Ramos (cell line): Measurements from ENCODE around the gene HOXB4.

ENCODE experiments used
- in situ Hi-C: fragments of 300-500 bp; cut with MboI; formaldehyde crosslinking; loops from one replicate; pipeline ENCODE4 v1.14.3; 2022; ENCODE audit warnings: low sequenced_read_pairs; ENCODE audit not compliant: unreplicated experiment

The HOXB4 gene

DNA sequence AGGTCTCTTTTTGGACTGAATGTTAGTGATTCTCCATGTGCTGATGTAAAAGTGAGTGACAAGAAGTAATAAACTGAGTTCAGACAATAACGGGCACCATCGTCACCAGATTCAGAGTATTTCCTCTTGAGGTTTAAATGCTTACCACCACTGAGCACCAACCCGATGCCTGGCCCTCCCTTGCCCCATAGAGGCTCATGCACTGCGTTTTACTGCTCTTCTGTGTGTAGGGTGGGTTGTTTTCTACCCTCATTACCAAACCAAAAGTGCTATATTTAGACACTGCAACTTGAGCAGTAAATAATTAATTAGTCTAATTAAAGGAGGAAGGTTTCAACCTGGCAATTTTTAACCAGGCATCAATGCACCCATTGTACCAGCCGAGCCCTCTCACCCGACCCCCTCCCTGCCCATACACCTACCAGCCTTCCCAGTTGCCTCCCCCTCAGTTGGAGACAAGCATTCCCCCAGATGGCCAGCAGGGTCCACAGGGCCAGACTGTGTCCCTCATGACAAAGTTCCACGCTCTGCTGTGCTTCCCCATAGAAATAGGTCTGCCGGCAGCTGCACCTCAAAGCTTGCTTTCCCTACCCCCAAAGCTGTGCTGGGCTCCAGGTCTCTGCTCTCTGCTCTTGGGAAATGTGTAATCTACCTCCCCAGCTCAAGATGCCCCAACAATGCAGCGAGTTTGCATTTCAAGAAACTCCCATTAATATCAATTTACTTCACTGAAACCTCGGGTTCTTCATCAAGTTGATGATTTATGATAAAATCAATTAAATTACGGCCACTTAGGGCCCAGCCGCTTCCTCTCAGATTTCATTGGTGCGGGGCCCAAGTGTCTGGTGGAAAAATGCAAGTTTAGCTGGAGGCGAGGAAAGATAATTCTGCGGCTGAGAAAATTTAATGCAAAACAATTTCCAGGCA is 16.0 kb downstream of the HOXB4 start:
- in situ Hi-C loops: no loop called here

DNA sequence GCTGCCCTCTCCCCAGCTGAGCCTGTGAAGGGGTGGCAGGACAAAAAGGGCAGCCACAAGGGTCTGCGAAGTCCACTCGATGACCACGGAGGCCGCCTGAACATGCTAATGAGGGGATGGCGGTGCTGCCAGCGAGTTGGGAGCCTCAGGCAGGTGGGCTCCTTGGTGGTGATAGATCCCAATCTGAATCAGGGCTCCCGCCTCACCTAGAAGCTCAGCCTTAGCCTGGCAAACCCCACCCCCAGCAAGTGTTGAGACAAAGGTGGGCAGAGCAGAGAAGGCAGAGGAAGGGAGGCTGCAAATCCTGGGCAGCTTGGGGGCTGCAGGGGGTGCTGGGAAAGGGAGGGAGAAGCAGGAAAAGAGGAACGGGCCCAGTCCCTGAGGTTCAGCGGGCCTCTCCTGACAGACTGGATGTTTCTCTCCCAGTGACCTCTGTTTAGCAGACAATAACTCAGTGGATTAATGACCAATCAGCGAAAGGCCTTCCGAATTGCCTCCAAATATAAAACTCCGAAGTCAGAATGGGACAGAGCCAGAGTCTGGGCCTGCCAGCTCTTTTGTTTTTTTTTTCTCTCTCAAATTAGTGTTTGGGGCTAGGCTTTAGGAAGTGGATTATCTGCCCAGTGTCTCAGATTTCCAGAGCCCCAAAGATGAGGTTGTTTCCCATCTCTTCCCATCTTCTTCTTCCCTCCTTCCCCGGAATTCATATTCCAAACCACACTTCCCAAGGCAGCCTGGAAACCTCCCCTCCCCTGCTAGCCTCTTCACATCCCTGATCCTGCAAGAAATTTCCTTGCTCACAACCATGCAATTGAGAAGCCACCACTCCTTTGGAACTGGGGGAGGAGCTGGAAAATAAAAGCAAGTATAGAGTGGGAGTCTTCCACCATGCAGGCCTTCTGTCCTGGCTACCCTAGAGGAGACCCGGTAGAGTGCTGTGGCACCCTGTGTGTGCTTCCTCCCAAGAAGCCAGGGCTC is 18.0 kb downstream of the HOXB4 start:
- in situ Hi-C loops: no loop called here

DNA sequence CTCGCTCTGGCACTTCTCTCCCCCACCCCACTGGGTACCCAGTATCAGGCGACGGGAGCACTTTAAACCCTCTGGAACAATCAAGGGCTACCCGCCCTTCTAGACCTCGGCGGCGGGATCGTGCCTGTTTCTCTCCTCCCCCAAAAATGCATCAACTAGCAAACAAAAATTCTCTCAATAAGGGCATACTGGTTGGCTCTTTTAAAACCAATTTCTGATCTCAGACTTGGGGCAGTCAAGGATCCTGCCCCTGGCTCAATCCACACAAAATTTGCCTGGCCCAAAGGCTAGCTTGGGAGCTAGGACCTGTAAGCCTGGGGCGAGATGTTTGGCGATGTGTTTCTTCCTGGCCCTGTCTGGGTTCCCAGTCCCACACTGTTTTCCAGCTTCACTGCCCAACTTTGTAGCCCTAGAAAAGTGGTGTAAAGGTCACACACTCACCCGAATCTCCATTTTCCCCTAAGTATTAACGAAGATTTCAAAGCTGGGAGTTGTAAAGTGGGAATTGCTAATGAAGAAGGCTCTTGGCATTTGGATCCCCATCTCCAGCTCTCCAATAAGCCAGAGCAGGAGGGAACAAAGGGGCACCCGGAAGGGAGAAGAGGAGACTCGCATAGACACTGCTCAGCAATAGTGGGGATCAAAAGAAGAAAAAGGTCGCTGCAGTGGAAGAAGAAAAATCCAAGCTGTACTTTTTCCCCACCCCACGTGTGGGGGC is 18.9 kb downstream of the HOXB4 start:
- in situ Hi-C loops: no loop called here

DNA sequence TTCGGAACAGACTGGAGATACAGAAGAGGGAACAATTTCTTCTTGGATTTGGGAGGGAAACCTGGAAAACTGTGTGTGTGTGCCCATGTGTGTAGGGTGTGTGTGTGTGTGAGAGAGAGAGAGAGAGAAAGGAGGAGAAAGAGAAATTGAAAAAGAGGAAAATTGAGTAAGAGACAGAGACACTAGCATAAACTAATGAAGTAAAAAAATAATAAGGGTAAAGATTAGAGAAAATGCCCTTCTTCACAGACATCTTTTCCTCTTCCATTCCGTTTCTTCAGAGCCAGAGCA is 19.4 kb downstream of the HOXB4 start:
- in situ Hi-C loops: no loop called here

DNA sequence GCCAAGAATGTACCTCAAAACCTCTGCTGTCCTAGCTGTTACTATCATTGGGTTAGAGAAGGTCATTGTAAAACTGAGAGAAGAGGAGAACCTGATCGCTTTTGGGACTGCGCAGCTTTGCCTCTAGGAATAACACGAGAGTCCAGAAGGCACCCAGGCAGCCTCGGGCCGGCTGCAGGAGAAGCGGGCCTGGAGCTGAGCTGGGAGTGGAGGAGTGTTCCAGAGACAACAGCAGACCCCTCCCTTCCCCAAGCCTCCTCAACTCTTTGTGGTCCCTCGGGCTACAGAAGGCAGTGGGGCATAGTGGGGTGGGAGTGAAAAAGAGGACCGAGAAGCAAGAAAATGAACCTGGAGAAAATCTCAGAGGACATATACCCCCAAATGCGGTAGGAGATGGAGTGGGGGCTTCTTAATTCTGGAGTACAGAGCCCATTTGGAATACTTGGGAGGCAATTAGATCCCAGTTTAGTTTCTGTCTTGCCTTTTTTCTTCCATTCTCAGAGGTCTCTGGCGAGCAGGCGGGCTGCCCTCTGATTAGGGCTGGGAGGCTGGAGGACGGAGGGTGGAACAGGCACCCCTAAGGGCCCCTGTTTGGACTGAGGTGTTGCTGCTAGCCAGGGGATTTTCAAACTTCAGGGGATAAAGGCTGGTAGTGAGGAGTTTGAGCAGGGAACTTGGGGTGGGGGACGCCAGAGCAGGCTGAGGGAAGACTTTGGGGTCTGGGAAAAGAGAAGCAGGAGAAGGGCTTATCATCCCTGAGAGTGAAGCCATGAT is 19.9 kb downstream of the HOXB4 start:
- in situ Hi-C loops: no loop called here

DNA sequence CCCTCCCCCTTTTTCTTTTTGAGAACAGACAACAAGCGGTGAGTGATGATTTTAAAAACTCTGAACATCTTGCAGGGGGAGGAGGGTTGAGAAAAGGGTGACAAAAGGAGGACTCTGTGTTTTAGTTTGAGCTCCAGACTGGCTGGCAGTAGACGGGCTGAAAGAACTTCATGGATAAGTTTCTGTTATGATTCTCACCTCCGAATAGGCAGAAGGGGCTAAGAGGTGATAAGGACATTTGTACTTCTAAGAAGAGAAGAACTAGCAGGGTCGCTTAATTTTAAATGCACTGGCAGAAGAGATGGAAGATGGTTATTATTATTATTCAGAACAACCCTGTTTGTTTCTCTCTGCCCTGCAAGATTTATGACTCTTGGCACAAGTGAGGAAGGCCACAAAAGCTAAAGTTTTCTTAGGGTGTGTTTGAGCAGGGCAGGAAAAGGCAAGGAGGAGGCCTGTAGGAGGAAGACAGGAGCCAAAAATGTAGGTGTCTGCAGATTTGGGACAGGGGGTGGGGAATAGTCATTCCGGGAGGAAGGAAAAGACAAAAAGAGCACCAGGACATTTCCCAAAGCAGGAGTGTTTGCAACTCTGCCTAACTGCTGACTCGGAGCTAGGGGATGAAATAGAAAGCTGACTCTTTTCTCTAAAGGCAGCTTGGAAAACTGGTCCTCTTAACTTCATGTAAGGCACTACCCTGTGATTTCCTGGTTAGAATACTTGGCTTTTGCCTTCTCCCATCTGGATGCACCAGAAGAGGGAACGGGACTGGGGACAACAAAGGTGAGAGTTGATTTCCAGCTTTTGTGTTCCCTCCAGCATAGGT is 21.4 kb downstream of the HOXB4 start:
- in situ Hi-C loops: no loop called here

DNA sequence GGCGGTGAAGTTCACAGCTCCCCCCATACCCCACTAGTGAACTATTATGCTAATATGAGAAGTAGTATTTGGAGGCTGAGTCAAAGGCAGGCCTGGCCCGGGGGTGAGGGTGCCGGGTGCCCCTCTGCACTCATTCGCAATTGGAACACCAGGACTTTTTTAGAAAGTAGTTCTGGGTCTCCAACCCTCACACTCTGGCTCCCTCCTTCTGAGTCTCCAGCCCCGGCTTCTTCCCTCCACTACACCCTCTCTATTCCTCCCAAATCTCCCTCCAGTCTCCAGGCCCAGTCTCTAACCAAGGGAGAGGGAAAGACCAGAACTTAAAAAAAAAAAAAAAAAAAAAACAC is 21.9 kb downstream of the HOXB4 start:
- in situ Hi-C loops: no loop called here

DNA sequence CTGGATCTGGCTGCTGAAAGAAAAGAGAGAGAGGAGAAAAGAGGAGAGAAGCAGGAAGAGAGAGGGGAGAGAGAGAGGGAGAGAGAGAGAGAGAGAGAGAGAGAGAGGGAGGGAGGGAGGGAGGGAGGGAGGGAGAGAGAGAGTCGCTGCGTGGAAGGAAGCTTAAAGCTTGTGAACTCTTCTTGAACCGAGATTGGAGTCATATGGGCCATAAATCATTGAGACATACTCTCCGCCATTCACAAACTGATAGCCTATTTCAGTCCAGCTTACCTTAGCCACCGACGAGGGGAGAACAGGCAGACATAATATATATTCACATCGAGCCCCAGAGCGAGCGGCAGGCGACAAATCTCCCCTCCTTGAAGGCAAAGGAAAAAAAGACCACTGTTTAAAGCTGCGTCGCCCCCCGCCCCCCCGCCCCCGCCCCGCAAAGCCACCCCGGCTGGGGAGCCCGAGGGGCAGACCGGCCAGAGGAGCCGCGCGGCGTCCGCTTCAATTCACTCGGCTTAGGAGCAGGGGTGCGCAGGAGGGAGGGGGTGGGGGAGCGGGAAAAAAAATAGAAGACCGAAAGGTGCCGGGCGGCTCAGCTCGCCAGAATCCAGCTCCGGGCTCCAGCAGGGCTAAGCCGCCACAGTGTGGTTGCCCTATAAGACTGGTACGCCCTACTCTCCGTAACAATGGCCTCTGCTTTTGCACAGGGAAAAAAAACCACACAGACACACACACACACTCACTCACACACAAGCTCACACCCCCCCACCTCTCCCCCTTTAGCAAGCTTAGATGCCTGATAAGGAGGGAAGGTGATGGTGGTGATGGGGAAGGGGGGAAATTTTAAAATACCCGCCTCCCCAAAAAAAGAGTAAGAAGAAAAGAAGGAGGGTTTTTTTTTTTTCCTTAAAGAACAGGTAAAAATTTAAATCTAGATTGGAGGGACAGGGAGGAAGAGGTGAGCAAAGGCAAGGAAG is 22.6 kb downstream of the HOXB4 start:
- in situ Hi-C loops: no loop called here

DNA sequence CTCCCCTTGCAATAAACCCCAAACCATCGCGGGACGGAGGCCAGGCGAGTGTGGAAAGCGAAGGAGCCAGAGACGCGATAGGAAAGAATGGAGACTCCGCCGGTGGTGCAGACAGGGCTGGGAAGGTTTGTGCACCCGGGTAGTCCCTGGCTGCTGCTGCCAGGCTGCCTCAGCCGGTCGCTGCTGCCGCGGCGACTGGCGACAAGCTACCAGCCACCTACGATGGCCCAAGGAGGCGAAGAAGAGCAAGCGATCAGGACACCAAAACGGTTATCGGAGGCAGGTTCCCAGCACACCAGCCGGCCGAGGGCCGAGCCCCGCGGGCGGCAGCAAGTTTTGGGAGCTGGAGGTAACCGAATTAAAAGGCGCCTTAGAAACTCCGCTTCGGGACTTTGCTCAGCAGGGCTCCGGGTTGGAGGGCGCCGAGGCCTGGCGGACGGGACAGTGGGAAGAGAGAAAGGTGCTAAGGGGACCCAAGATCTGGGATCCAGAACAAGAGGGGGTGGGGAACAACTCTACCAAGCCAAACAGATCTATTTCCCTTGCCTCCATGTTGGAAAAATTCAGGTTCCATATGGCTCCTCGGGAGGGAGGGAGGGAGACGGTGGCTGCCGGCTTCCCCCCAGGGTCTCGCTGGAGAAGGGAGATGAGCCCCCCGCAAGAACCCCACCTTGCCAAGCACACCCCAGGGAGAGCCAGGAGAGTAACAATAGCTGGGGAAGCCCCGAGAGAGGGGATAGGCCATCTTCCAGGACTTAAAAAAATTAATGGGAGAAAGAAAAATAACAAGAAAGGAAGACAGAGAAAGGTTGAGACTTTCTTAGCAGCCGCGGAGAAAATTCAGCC is 23.5 kb downstream of the HOXB4 start:
- in situ Hi-C loops: no loop called here

DNA sequence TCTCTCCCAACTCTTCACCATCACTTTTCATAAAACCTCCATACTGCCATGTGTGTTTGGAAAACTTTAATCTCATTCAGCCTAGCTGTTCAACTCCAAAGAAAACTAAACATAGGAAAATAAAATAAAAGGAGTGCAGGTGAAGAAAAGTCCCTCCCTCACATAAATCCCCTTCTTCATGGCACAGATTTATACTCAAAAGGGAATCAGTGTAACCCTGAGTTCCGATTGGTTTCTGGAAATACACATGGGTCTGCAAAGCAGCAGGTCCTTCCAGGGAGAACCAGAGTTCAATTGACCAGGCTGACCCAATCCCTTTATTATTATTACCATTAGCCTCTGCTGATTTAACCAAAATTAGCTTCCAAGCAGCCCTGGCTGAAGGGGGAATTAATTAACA is 24.3 kb downstream of the HOXB4 start:
- in situ Hi-C loops: no loop called here

DNA sequence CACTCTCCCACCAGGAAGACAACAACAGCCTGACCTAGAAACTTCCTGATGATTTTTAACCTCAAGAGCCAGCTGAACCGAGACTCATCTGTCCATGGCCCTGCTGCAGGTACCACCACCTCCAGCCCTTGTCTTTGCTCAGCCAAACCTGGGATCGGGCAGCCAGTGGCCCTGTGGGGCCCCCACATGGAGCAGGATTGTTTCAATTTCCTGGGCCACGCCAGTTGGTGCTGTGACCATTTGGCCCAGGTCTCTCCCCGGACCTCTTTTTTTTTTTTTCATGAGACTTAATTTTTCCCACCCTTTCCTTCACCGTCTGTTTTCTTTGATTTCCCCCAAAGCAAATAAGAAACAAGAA is 25.0 kb downstream of the HOXB4 start:
- in situ Hi-C loops: no loop called here

DNA sequence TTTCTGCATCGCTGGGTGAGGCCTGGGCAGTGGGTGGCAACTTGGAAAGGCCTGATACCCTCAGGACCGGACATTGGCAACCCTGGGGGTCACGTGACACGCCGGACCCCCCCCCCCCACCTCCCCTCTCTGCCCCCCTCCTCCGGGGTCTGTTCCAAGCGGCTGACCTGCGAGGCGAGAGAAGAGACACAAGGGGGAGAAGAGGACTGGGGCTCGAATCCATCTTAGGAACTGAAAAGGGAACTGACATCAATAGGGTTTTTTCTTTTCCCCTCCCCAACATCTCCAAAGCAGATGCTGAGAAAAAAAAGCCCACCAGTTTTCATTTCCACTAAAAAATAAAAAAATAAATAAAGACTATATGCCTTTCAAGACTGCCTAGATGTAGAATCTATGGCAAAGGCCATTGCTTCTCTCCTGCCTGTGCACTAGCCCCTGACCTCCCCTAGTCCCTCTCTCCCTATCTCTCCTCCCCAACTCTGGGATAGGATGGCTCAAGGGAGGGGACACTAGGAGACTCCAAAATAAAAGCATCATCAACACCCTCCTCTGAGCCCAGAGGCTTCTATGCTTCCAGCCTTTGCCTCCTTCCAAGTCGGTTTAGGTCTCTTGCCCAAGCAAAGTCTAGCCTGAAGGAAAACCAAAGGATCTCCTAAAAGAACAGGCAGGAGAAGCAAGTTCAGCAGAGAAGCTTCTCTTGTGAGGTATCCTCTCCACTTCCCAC is 25.5 kb downstream of the HOXB4 start:
- in situ Hi-C loops: no loop called here

DNA sequence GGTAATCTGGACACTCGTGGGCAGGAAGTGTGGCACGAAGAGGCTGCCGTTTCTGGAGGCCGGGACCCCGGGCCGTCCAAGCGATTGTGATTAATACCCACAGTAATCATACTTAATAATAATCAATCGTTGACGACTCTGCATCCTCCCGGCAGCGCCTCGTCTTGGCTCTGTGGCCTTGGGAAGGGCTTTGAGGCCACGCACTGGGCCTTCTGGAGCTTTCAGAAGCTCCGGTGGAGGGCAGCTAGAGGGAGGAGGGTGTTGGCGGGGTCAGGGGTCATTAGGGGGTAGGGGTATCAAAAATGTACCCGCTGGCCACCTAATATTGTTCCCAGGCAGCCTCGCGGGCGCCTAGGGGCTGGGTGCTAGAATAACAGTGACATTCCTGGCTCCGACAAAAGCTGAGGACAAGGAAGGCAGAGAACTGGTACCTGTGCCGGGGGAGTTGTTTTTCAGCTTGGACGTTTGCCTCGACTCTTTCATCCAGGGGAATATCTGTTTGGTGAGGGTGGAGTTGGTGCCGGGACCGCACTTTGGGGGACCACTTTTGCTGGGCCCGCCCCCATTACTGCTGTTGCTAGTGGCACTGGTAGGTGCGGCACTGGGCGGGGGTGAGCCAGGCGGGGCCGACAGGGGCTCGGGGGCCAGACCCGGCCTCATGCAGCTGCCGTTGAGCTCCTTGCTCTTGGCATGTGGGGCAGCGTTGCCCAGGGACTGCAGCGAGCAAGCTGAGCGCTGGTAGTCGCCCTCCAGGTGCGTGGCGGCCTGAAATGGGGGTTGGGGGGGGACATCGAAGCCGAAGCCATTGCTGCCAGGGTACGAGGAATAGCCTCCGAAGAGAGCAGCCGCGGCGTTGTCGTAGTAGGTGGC is 26.3 kb downstream of the HOXB4 start:
- in situ Hi-C loops: no loop called here

DNA sequence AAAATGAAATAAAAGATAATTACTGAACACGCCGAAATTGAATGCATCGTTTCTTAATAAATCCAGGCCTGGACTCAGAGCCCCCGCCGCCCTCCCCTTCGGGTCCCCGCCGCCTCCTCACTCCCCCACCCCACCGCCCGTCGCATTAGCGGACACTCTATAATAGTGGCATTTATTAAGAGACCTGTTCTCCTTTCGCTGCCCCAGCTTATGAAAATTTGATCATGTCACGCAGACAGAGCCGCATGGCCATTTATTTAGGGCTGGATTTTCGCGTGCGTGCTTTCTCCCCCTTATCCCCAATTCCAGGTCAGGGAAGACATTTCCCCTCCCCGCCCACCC is 27.0 kb downstream of the HOXB4 start:
- in situ Hi-C loops: no loop called here

DNA sequence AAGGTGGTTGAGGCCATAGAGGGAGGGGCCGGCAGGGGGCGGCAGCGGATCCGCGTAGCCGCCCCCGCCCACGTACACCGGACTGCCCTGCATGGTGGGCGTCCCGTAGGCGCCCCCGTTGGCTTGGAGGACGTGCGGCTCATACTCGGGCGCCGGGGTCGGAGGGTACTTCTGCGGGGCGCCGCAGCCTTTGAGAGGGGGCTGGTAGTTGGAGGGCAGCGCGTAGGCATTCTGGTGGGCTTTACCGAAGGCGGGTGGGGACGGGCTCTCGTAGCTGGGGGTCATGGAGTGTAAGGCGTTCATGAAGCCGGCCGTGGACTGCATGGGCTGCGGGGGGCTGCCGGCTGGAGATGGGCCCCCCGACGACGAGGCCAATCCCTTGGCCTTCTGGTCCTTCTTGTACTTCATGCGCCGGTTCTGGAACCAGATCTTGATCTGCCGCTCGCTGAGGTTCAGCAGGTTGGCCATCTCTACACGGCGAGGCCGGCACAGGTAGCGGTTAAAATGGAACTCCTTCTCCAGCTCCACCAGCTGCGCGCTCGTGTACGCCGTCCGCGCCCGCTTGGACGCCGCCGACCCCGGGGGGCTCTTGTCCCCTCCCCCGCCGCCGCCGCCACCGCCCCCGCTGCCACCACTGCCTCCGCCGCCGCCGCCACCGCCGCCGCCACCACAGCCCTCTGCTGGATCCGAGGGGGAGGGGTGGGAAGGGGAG is 27.5 kb downstream of the HOXB4 start:
- in situ Hi-C loops: no loop called here
